ENCODE results near the gene CCPG1. TPM values are rescaled to one million over a fixed set of nuclear protein-coding genes. Genes with fewer than 3 reads are reported as not detected.
A peak's percentile ranks its signal among the peaks of the same experiment; 100 is the strongest.
"Not testable (repeated sequence)": the region's sequence is repeated elsewhere in the genome, so short reads cannot be mapped to it uniquely, and the experiment has no call there.

The CCPG1 gene, protein sequence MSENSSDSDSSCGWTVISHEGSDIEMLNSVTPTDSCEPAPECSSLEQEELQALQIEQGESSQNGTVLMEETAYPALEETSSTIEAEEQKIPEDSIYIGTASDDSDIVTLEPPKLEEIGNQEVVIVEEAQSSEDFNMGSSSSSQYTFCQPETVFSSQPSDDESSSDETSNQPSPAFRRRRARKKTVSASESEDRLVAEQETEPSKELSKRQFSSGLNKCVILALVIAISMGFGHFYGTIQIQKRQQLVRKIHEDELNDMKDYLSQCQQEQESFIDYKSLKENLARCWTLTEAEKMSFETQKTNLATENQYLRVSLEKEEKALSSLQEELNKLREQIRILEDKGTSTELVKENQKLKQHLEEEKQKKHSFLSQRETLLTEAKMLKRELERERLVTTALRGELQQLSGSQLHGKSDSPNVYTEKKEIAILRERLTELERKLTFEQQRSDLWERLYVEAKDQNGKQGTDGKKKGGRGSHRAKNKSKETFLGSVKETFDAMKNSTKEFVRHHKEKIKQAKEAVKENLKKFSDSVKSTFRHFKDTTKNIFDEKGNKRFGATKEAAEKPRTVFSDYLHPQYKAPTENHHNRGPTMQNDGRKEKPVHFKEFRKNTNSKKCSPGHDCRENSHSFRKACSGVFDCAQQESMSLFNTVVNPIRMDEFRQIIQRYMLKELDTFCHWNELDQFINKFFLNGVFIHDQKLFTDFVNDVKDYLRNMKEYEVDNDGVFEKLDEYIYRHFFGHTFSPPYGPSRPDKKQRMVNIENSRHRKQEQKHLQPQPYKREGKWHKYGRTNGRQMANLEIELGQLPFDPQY
- polyA plus RNA-seq (2013, experiment 1 of 2; ENCODE audit: insufficient read length): 50.0 TPM
- 51.9 TPM for polyA plus RNA-seq (2013, experiment 2 of 2; ENCODE audit: insufficient read length)

DNA sequence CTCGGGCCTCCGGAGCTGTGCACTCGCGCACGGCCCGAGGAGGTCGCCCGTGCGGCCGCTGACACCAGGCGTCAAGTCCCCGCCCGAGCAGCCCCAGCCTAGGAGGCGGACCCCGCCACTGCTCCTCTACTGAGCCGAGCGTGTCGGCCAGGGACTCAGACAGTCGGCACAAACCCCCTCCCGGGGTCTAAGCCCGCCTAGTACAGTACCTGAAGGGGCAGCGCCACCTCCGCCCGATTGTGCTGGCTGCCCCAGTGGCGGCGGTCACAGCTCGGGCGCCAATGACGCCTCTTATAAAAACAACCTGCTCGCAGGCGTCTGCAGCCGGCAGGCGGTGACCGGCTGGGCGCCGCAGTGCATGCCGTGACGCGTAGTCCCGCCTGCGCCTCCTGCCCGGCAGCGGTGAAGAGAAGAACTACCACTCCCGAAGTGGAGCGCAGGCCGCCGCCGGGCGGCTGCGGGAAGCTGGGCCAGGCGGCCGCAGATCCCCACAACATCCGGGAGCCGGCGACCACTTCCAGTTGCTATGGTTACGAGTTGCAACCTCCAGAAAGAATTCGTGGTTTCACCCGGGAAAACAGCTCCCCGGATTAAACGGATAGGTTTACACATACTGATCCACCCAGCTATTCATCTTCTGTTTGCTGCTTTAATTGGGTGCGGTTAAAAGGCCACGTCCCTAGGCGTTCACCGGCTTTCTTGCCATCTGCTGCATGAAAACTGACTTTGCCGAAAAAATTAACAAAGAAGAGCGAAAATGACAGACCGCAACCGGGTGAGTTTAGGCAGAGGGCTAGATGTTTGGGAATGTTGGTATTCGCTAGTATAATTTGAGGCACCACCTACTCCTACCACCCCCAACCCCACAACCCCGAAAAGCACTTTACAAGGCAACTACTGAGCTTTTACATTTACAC is at the start of gene CCPG1, which contains the start of gene PIERCE2:
Gene CCPG1, minus strand, starts transcription at position 348 of the 917 bp plus-strand sequence. CDS start 18,935 bp downstream, outside the sequence.
Gene PIERCE2, plus strand, starts transcription at position 484 of the 917 bp plus-strand sequence. Its CDS starts 274 bp downstream, at position 758.
- DNase-seq: peak; percentile 92

DNA sequence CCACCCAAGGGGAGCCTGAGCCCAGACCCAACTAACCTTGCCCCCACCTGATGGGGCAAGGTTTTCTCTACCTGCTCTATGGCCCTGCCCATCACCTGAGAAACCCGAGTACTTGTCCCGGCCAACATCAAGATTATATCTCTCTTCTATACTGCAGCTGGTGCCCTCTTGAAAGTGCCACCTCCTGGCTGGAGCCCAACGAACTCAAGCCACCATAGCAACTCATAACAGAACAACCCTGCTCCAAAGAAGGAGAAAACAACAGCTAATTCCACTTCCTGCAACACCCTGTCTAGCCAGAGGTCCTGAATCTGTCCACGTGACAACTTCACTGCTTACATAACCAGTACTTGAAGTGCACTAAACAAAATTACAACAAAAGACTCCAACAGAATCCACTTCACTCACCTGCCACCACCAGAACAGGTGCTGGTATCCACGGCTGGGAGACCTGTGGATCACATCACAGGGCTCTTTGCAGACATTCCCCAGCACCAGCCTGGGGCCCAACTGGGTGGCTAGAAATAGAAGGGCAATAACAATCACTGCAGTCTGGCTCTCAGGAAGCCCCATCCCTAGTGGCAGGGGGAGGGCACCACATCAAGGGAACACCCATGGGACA is 49.4 kb upstream of the CCPG1 start:
- no peak for DNase-seq

GRCh38 chr15:55447030-55447394 is 38.9 kb upstream of the CCPG1 start:
- DNase-seq: not testable (repeated sequence)

DNA sequence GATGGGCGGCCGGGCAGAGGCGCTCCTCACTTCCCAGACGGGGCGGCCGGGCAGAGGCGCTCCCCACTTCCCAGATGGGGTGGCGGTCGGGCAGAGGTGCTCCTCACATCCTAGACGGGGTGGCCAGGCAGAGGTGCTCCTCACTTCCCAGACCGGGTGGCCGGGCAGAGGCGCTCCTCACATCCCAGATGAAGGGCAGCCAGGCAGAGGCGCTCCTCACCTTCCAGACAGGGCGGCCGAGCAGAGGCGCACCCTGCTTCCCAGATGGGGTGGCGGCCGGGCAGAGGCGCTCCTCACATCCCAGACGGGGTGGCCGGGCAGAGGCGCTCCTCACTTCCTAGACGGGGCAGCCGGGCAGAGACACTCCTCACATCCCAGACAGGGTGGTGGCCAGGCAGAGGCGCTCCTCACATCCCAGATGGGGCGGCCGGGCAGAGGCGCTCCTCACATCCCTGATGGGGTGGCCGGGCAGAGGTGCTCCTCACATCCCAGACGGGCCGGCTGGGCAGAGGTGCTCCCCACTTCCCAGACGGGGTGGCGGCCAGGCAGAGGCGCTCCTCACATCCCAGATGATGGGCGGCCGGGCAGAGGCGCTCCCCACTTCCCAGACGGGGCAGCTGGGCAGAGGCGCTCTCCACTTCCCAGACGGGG is 38.3 kb upstream of the CCPG1 start:
- not testable (repeated sequence) for DNase-seq

DNA sequence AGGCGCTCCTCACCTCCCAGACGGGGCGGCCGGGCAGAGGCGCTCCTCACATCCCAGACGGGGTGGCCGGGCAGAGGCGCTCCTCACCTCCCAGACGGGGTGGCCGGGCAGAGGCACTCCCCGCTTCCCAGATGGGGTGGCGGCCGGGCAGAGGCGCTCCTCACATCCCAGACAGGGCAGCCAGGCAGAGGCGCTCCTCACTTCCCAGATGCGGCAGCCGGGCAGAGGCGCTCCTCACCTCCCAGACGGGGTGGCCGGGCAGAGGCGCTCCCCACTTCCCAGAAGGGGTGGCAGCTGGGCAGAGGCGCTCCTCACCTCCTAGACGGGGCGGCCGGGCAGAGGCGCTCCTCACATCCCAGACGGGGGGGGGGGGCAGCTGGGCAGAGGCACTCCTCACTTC is 37.8 kb upstream of the CCPG1 start:
- DNase-seq: not testable (repeated sequence)

DNA sequence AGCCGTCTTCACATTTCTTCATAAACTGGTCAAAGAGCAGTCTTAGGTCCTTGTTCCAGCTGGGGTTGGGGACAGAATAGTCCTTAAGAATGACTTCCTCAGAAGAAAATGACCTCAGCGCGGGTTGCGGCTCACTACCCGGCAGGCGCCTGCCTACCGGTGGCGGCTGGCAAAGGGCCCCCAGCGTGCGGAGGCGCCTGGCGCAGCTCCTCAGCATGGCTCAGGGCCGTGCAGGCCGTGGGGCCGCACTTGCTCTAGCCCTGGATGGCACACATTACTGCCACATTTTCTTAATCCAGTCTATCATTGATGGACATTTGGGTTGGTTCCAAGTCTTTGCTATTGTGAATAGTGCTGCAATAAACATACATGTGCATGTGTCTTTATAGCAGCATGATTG is 35.0 kb upstream of the CCPG1 start:
- DNase-seq: not testable (repeated sequence)

- DNase-seq: peak; percentile 56
Measured at GRCh38 chr15:55434989-55435825, 27.0 kb upstream of the CCPG1 start.

GRCh38 chr15:55422089-55422488 is 13.9 kb upstream of the CCPG1 start:
- DNase-seq: no peak

- DNase-seq: no peak
Measured at GRCh38 chr15:55420171-55420866, 12.2 kb upstream of the CCPG1 start.

- not testable (repeated sequence) for DNase-seq
Measured at GRCh38 chr15:55417678-55418077, 9.5 kb upstream of the CCPG1 start.

DNA sequence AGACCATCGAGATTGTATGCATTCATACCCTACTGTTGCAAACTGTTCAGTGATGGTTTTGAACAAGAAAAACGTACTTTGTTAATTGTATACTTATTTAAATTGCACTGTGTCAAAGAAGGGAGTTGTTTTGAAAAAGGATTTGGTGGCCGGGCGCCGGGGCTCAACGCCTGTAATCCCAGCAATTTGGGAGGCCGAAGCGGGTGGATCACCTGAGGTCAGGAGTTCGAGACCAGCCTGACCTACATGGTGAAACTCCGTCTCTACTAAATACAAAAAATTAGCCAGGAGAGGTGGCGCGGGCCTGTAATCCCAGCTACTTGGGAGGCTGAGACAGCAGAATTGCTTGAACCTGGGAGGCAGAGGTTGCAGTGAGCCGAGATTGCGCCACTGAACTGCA is 817 bp upstream of the CCPG1 start:
- not testable (repeated sequence) for DNase-seq

GRCh38 chr15:55407498-55408011 is 604 bp downstream of the CCPG1 start:
- DNase-seq: peak; percentile 57

- peak; percentile 43 for DNase-seq
Measured at GRCh38 chr15:55403531-55403930, 4.6 kb downstream of the CCPG1 start.

GRCh38 chr15:55402707-55403106 is 5.5 kb downstream of the CCPG1 start:
- peak; percentile 2 for DNase-seq

- DNase-seq: no peak
Measured at GRCh38 chr15:55401786-55402246, 6.3 kb downstream of the CCPG1 start.

DNA sequence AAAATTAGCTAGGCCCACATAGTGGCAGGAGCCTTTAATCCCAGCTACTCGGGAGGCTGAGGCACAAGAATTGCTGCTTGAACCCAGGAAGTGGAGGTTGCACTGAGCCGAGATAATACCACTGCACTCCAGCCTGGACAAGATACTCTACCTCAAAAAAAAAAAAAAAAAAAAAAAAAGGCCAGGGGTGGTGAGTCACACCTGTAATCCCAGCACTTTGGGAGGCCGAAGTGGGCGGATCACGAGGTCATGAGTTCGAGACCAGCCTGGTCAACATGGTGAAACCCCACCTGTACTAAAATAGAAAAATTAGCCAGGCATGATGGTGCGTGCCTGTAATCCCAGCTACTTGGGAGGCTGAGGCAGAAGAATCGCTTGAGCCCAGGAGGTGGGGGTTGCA is 8.1 kb downstream of the CCPG1 start:
- DNase-seq: not testable (repeated sequence)

DNA sequence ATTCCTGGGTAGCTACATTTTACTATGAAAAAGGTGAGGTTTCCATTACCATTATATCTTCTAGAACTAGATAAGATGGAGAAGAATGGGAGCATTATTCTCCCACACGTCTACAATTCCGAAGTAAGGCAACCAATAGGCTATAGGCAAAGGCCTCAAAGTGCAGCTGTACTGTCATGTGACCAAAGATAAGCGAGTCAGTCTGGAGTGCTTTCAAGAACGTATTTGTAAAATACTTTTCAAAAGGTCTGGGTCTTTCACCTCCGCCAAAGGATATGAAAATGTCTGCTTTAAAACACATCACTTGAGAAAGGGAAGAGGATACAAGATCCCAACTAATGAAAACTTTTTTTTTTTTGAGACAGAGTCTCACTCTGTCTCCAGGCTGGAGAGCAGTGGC is 9.9 kb downstream of the CCPG1 start:
- no peak for DNase-seq

- DNase-seq: no peak
Measured at GRCh38 chr15:55394694-55395093, 13.5 kb downstream of the CCPG1 start.

DNA sequence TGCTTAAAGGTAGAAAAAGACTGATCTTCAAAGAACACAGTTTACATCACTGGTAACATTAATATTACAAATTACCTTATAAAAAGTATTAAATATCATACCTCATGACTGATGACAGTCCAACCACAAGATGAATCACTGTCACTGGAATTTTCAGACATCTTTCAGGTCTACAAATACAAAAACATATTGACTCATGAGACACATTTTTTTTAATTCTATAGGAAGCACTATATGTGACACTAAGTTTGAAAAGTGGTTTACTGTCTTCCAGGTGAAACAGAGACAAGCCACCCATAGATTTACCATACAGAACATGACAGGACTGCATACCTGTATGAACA is 18.9 kb downstream of the CCPG1 start:
- DNase-seq: peak; percentile 66
